ENCODE data around the gene JHY. TPM values are rescaled to one million over a fixed set of nuclear protein-coding genes. Genes with fewer than 3 reads are reported as not detected.

Gene JHY
- total RNA-seq, 4 donors from 2014 or later: 2.5 to 4.2 (median 3.2) TPM

DNA sequence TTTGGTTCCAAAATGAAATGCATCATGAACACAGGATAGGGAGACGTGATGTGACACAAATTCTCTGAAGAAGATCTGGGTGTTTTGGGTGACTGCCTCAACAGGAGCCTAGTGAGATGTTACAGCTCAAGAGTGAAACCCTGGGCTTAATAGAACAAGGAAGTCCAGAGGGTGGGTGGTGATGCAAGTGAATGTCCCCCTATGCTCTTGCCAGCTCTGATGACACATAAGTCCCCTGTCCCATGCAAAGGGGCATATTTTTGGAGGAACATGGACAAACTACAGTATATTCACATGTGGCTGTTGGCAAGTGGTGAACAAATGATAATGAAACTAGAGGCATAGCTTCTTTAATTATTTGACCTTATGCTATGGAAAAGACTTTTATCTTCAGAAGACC lies 35.1 kb upstream of the JHY start:
- no peak for TF ChIP-seq POLR2A (IDR thresholded peaks at IDR 0.05)
- TF ChIP-seq, protein P1, sequence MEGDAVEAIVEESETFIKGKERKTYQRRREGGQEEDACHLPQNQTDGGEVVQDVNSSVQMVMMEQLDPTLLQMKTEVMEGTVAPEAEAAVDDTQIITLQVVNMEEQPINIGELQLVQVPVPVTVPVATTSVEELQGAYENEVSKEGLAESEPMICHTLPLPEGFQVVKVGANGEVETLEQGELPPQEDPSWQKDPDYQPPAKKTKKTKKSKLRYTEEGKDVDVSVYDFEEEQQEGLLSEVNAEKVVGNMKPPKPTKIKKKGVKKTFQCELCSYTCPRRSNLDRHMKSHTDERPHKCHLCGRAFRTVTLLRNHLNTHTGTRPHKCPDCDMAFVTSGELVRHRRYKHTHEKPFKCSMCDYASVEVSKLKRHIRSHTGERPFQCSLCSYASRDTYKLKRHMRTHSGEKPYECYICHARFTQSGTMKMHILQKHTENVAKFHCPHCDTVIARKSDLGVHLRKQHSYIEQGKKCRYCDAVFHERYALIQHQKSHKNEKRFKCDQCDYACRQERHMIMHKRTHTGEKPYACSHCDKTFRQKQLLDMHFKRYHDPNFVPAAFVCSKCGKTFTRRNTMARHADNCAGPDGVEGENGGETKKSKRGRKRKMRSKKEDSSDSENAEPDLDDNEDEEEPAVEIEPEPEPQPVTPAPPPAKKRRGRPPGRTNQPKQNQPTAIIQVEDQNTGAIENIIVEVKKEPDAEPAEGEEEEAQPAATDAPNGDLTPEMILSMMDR (IDR thresholded peaks at IDR 0.05): no peak
- WGBS, 2 donors: 78 to 83% methylated on average over 1 of the region's 1 CpG
- DNase-seq (ENCODE audit: low spot score in 2 of 2): no peak
- H3K4me3 ChIP-seq (ENCODE audit: low read depth, poor library complexity, severe bottlenecking): no peak overlapping the region
- intact Hi-C loops (cut with DNase I; ENCODE audit: low total_unique reads): no loop called here

GRCh38 chr11:122848186-122848585 lies 34.4 kb upstream of the JHY start:
- 85 to 94% methylated on average over 1 of the region's 1 CpG for WGBS, 2 donors
- no peak overlapping the region for H3K4me3 ChIP-seq (ENCODE audit: low read depth, poor library complexity, severe bottlenecking)
- TF ChIP-seq POLR2A (IDR thresholded peaks at IDR 0.05): no peak
- TF ChIP-seq, protein P1 (IDR thresholded peaks at IDR 0.05): no peak
- intact Hi-C loops (cut with DNase I; ENCODE audit: low total_unique reads): no loop called here
- no peak for DNase-seq (ENCODE audit: low spot score in 2 of 2)

DNA sequence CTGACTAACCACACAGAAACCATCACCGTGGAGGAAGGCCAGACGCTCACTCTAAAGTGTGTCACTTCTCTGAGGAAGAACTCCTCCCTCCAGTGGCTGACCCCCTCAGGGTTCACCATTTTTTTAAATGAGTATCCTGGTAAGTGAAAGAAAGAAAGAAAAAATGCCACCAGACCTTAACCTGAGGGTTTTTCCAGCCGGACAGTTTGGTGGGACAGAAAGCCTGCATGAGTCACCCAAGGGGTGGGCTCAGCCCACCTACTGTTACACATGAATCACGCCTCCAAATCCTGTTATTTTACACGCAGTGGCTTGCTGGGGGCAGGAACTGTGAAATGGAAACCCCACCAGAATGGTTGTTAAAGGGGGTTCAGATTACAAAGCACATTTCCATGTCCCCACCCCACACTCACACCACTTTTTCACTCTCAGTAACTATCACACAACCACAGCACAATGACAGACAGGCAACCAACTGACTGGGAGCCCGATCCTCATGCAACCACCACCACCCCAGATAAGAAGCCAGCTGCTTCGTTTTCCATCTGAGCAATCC lies 32.4 kb upstream of the JHY start:
- intact Hi-C loops (cut with DNase I; ENCODE audit: low total_unique reads): no loop called here
- H3K4me3 ChIP-seq (ENCODE audit: low read depth, poor library complexity, severe bottlenecking): no peak overlapping the region
- DNase-seq (ENCODE audit: low spot score in 2 of 2): no peak
- WGBS, 2 donors: 57 to 66% methylated on average over 7 of the region's 7 CpGs
- TF ChIP-seq, protein P1 (IDR thresholded peaks at IDR 0.05): no peak
- no peak for TF ChIP-seq POLR2A (IDR thresholded peaks at IDR 0.05)

DNA sequence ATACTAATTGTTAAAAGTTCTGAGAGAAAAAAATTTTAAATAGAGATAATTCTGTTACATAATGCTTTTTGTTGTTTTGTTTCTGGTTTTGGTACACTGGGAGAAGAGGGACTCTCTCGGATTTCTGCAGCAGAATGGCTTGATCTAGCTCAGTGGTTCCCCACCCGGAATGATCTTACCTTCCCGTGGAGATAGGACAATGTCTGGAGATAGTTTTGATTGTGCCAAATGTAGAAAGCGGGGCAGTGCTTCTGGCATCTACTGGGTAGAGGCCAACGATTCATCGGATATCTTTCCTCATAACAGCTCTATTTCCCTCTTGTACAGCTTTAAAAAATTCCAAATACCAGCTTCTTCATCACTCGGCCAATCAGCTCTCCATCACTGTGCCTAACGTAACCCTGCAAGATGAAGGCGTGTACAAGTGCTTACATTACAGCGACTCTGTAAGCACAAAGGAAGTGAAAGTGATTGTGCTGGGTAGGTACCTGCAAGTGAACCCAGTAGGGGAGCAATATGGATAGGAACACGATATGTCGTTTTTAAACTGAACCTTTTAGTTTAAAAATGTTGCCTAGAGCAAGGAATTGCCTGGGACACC lies 31.1 kb upstream of the JHY start:
- intact Hi-C loops (cut with DNase I; ENCODE audit: low total_unique reads): no loop called here
- TF ChIP-seq, protein P1 (IDR thresholded peaks at IDR 0.05): no peak
- TF ChIP-seq POLR2A (IDR thresholded peaks at IDR 0.05): no peak
- WGBS, 2 donors: 76 to 80% methylated on average over 12 of the region's 12 CpGs
- no peak overlapping the region for H3K4me3 ChIP-seq (ENCODE audit: low read depth, poor library complexity, severe bottlenecking)
- DNase-seq (ENCODE audit: low spot score in 2 of 2): no peak

GRCh38 chr11:122852074-122852795 lies 30.3 kb upstream of the JHY start:
- TF ChIP-seq POLR2A (IDR thresholded peaks at IDR 0.05): no peak
- WGBS, 2 donors: 68 to 71% methylated on average over 10 of the region's 10 CpGs
- DNase-seq (ENCODE audit: low spot score in 2 of 2): no peak
- intact Hi-C loops (cut with DNase I; ENCODE audit: low total_unique reads): no loop called here
- H3K4me3 ChIP-seq (ENCODE audit: low read depth, poor library complexity, severe bottlenecking): no peak overlapping the region

DNA sequence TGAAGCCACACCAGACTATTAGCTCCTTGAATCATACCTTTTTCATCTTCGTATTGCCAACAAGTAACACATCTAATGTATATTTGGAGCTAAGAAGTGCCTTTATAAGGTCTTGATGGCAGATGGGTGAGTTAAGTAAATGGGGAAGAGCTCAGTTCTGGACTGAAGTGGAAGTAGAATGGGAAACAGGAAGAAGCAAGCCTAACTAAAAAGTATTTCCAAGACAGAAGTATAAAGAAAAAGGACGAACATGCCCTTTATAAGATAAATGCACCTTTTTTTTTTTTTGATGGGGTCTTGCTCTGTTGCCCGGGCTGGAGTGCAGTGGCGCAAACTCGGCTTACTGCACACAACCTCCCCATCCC lies 29.8 kb upstream of the JHY start:
- TF ChIP-seq POLR2A (IDR thresholded peaks at IDR 0.05): no peak
- TF ChIP-seq, protein P1 (IDR thresholded peaks at IDR 0.05): no peak
- WGBS, 2 donors: 83 to 91% methylated on average over 5 of the region's 5 CpGs
- intact Hi-C loops (cut with DNase I; ENCODE audit: low total_unique reads): no loop called here
- no peak for DNase-seq (ENCODE audit: low spot score in 2 of 2)
- H3K4me3 ChIP-seq (ENCODE audit: low read depth, poor library complexity, severe bottlenecking): no peak overlapping the region

Measured in lower leg skin (tissue), 4 donors.